Vagina (tissue), 2 donors: ENCODE results near the gene MTUS2. TPM values are rescaled to one million over a fixed set of nuclear protein-coding genes. Genes with fewer than 3 reads are reported as not detected.

Source experiments
- DNase-seq, 2 donors: peaks; one replicate each; pipeline ENCODE4 v3.0.0-alpha.2; 2017; ENCODE audit errors: extremely low spot score in 2 of 2
- H3K27ac ChIP-seq: fragments of 200-600 bp; sonication (generic); one replicate; pipeline ENCODE4 v1.5.1; 2019
- H3K27me3 ChIP-seq: fragments of 200-600 bp; sonication (generic); one replicate; pipeline ENCODE4 v1.5.1; 2019
- H3K36me3 ChIP-seq, 2 donors: fragments of 200-600 bp; sonication (generic); one replicate each; pipeline ENCODE4 v1.5.1; 2017 to 2019
- H3K4me1 ChIP-seq: fragments of 200-600 bp; sonication (generic); one replicate; pipeline ENCODE4 v1.5.1; 2019
- H3K4me3 ChIP-seq, 2 donors: fragments of 200-600 bp; sonication (generic); 1 replicate in 1 of 2; 2 replicates in 1 of 2; pipeline ENCODE4 v1.5.1; 2016 to 2019
- H3K9me3 ChIP-seq: fragments of 200-600 bp; sonication (generic); one replicate; pipeline ENCODE4 v1.5.1; 2019
- POLR2A ChIP-seq, 2 donors: fragments of 450-650 bp; IDR thresholded peaks; one replicate each; pipeline ENCODE4 v1.6.1; 2017; ENCODE audit warnings: antibody characterized with exemption in 2 of 2, mild to moderate bottlenecking in 2 of 2, moderate library complexity in 2 of 2
- POLR2AphosphoS5 ChIP-seq, 2 donors: sonication (generic); formaldehyde crosslinking; IDR thresholded peaks; one replicate each; pipeline ENCODE4 v1.9.0; 2017; ENCODE audit warnings: antibody characterized with exemption in 2 of 2, mild to moderate bottlenecking in 2 of 2, low read depth in 1 of 2; ENCODE audit not compliant: insufficient read depth in 1 of 2
- intact Hi-C: fragments of 100-400 bp; cut with DNase I; formaldehyde crosslinking; loops from one replicate; pipeline ENCODE4 v1.15.1; 2023
- total RNA-seq: library from RNA; depleted of rRNA; stranded (reverse); fragments of >200 nt; gene quantifications from one replicate; pipeline ENCODE4 v1.2.3, GENCODE V29; 2016
- TF ChIP-seq, protein P1 (sequence below), 3 experiments: fragments of 450-650 bp in 2 of 3; fragments of 200-600 bp in 1 of 3; sonication (generic) in 1 of 3; IDR thresholded peaks; one replicate each; pipeline ENCODE4 v1.5.1; 2017 to 2019; ENCODE audit warnings: antibody characterized with exemption in 3 of 3, mild to moderate bottlenecking in 2 of 3, moderate library complexity in 2 of 3

The MTUS2 gene
- total RNA-seq, 1 donor from 2014 or later, result 0.74 TPM

DNA sequence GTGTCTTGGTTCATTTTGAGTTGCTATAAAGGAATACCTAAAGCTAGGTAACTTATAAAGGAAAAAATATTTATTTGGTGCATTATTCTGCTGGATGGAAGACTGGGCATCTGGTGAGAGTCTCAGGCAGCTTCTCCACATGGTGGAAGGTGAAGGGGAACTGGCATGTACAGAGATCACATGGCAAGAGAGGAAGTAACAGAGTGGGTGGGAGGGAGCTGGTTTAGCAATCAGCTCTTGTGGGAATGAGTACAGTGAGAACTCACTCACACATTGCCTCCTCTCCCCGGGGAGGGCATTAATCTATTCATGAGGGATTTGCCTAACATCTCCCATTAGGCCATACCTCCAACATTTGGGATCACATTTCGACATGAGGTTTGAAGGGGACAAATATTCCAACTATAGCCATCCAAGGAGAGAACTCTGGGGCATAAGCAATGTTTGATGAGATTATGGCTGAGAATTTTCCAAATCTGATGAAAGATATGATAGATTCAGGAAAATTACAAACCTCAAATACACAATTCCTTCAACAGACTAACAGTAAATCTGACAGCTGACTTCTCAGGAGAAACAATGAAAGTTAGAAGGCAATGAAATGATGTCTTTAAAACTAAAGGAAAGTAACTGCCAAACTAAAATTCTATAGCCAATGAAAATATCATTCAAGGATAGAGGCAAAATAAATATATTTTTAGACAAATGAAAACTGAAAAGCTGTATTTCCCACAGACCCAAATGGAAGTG, 52.5 kb downstream of the MTUS2 start:
- Histone ChIP-seq H3K4me1 (no peaks in the 10 kb centered on the region), H3K27ac (no peak overlapping the region), H3K9me3 (no peaks in the 10 kb centered on the region), H3K4me3 (no peak overlapping the region), H3K27me3 (no peaks in the 10 kb centered on the region), H3K36me3 (no peaks in the 10 kb centered on the region)
- TF ChIP-seq, protein P1, sequence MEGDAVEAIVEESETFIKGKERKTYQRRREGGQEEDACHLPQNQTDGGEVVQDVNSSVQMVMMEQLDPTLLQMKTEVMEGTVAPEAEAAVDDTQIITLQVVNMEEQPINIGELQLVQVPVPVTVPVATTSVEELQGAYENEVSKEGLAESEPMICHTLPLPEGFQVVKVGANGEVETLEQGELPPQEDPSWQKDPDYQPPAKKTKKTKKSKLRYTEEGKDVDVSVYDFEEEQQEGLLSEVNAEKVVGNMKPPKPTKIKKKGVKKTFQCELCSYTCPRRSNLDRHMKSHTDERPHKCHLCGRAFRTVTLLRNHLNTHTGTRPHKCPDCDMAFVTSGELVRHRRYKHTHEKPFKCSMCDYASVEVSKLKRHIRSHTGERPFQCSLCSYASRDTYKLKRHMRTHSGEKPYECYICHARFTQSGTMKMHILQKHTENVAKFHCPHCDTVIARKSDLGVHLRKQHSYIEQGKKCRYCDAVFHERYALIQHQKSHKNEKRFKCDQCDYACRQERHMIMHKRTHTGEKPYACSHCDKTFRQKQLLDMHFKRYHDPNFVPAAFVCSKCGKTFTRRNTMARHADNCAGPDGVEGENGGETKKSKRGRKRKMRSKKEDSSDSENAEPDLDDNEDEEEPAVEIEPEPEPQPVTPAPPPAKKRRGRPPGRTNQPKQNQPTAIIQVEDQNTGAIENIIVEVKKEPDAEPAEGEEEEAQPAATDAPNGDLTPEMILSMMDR (IDR thresholded peaks at IDR 0.05), result no peak
- intact Hi-C loops, result no loop called here
- no peak for DNase-seq

DNA sequence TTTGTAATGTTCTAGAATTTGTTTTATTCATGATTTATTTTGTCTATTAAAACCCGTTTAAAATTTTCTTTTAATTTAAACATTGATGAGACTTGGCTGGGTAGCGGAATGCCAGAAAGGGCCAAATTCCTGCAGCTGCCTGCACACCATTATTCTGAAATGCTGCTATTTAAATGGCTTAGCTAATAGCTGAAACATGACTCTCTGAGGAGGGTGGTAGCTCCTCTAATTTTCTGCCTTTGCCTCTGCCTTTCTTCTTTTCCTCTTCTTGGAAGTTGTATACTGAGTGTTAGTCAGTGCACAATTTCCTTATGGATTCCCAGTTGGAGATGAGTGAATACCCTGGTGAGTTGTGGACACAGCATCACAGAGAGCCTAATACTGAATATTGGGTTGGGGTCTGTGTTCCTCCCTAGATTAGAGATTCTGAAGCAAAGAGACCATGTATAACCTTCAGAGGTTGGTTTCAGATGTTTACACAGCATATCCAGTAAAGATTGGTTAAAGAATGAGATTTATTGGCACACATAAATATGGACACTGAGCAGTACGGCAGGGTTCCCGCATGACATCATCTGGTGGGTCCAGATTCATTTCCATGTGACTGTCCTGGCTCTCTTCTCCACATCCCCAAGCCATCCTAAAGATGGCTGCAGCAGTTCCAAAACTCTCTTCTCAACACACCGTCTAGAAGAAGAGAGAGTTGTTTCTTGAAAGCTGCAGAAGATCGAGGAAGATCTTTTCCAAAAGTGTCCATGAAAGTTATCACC, 55.9 kb downstream of the MTUS2 start:
- no peak for DNase-seq
- intact Hi-C loops, result no loop called here
- Histone ChIP-seq H3K27ac (no peak overlapping the region), H3K36me3 (no peaks in the 10 kb centered on the region), H3K27me3 (no peaks in the 10 kb centered on the region), H3K9me3 (no peaks in the 10 kb centered on the region), H3K4me1 (no peaks in the 10 kb centered on the region), H3K4me3 (no peak overlapping the region)
- no peak for TF ChIP-seq POLR2AphosphoS5 (IDR thresholded peaks at IDR 0.05; ENCODE audit: insufficient read depth in 1 of 2, low read depth in 1 of 2)
- TF ChIP-seq POLR2A (IDR thresholded peaks at IDR 0.05), result no peak
- TF ChIP-seq, protein P1 (IDR thresholded peaks at IDR 0.05), result no peak

DNA sequence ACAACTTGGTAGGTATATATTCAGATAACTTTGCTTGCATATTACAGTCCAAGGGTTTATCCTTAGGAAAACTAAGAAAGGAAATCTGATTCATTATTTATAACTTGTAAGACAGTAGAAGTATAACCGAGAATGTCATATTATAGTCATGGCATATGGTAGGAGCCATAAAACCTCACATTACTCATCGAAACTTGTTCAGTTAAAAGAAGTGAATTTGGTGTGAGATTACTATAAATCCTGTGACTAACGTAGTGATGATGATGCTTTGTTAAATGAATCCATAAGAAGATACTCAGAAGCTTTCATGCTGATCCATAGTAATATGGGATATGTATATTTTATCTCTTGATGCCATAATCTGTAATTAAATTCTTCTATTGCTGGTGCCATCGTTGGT, 57.3 kb downstream of the MTUS2 start:
- no peak overlapping the region for H3K27ac ChIP-seq
- no peaks in the 10 kb centered on the region for H3K27me3 ChIP-seq
- no peaks in the 10 kb centered on the region for H3K36me3 ChIP-seq
- no peak overlapping the region for H3K4me3 ChIP-seq
- H3K4me1 ChIP-seq, result no peaks in the 10 kb centered on the region
- intact Hi-C loops, result no loop called here
- DNase-seq, result no peak
- TF ChIP-seq POLR2A (IDR thresholded peaks at IDR 0.05), result no peak
- TF ChIP-seq, protein P1 (IDR thresholded peaks at IDR 0.05), result no peak
- TF ChIP-seq POLR2AphosphoS5 (IDR thresholded peaks at IDR 0.05; ENCODE audit: insufficient read depth in 1 of 2, low read depth in 1 of 2), result no peak
- no peaks in the 10 kb centered on the region for H3K9me3 ChIP-seq

DNA sequence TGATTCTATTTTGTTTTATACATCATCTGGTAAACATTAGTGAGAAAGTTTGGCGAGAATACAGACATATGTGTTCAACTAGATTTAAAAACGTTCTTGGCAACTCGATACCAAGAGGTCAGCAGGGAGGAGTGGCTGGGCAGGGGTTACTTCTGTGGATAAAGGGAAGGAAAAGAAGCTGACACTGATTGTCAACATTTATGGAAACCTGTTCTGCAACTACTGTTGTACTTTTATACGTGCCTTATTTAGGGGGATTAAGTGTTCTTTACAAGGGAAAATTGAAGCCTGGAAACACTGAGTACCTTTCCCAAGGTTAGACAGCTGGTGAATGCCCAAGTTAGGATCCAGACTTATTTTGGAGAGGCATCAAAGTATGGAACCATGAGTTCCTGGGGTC, 65.0 kb downstream of the MTUS2 start:
- intact Hi-C loops, result no loop called here
- DNase-seq, result no peak
- TF ChIP-seq, protein P1 (IDR thresholded peaks at IDR 0.05), result no peak
- peak in 1 of 2 donors; percentile 83 for TF ChIP-seq POLR2AphosphoS5 (IDR thresholded peaks at IDR 0.05; ENCODE audit: insufficient read depth in 1 of 2, low read depth in 1 of 2)
- H3K4me1 ChIP-seq, result peaks cover 11% of the 10 kb centered on the region
- no peak overlapping the region for H3K4me3 ChIP-seq
- no peaks in the 10 kb centered on the region for H3K27me3 ChIP-seq
- H3K9me3 ChIP-seq, result no peaks in the 10 kb centered on the region
- no peaks in the 10 kb centered on the region for H3K36me3 ChIP-seq
- no peak overlapping the region for H3K27ac ChIP-seq
